HG02970 (cell line): ENCODE results near the gene ZNRF3.
"Not testable (repeated sequence)": the region's sequence is repeated elsewhere in the genome, so short reads cannot be mapped to it uniquely, and the experiment has no call there.

Experiments
- ATAC-seq: cut with Tn5 transposase; IDR thresholded peaks from one replicate; pipeline ENCODE4 v1.9.1; 2021; ENCODE audit warnings: mild to moderate bottlenecking, moderate library complexity, moderate number of reproducible peaks; ENCODE audit not compliant: unreplicated experiment, low FRiP score

Gene ZNRF3

GRCh38 chr22:29028468-29028867, 145.1 kb downstream of the ZNRF3 start:
- ATAC-seq = no peak

- no peak for ATAC-seq
Observed at GRCh38 chr22:29029202-29030000, 146.0 kb downstream of the ZNRF3 start.

GRCh38 chr22:29030016-29030617, 146.7 kb downstream of the ZNRF3 start:
- ATAC-seq = no peak

GRCh38 chr22:29030618-29031226, 147.3 kb downstream of the ZNRF3 start:
- no peak for ATAC-seq

GRCh38 chr22:29031227-29032011, 148.0 kb downstream of the ZNRF3 start:
- ATAC-seq = no peak

GRCh38 chr22:29032014-29032475, 148.7 kb downstream of the ZNRF3 start:
- ATAC-seq = no peak

GRCh38 chr22:29032584-29032983, 149.2 kb downstream of the ZNRF3 start:
- ATAC-seq = no peak

- no peak for ATAC-seq
Observed at GRCh38 chr22:29037340-29037932, 154.1 kb downstream of the ZNRF3 start.

- no peak for ATAC-seq
Observed at GRCh38 chr22:29039148-29039547, 155.8 kb downstream of the ZNRF3 start.

GRCh38 chr22:29039684-29040083, 156.3 kb downstream of the ZNRF3 start:
- ATAC-seq = not testable (repeated sequence)

GRCh38 chr22:29040385-29041275, 157.3 kb downstream of the ZNRF3 start:
- no peak for ATAC-seq

GRCh38 chr22:29041408-29041807, 158.0 kb downstream of the ZNRF3 start:
- no peak for ATAC-seq

- ATAC-seq = no peak
Observed at GRCh38 chr22:29043906-29044575, 160.7 kb downstream of the ZNRF3 start.

- ATAC-seq = no peak
Observed at GRCh38 chr22:29044657-29045176, 161.3 kb downstream of the ZNRF3 start.

- no peak for ATAC-seq
Observed at GRCh38 chr22:29048822-29049654, 165.7 kb downstream of the ZNRF3 start.

- no peak for ATAC-seq
Observed at GRCh38 chr22:29049655-29050263, 166.4 kb downstream of the ZNRF3 start.

GRCh38 chr22:29050457-29050856, 167.1 kb downstream of the ZNRF3 start:
- no peak for ATAC-seq
